GM21529 (cell line): ENCODE data around the gene CYTH1.

ENCODE experiments used
- ATAC-seq: cut with Tn5 transposase; IDR thresholded peaks from one replicate; pipeline ENCODE4 v1.9.1; 2021; ENCODE audit not compliant: unreplicated experiment

The CYTH1 gene

GRCh38 chr17:78717431-78717980 is 64.6 kb downstream of the CYTH1 start:
- no peak for ATAC-seq

- ATAC-seq, result no peak
Measured at GRCh38 chr17:78716814-78717393, 65.2 kb downstream of the CYTH1 start.

- no peak for ATAC-seq
Measured at GRCh38 chr17:78716292-78716691, 65.8 kb downstream of the CYTH1 start.

GRCh38 chr17:78715876-78716275 is 66.2 kb downstream of the CYTH1 start:
- no peak for ATAC-seq

- no peak for ATAC-seq
Measured at GRCh38 chr17:78715000-78715771, 66.9 kb downstream of the CYTH1 start.

GRCh38 chr17:78714534-78714933 is 67.5 kb downstream of the CYTH1 start:
- no peak for ATAC-seq

GRCh38 chr17:78712043-78712442 is 70.0 kb downstream of the CYTH1 start:
- no peak for ATAC-seq

- ATAC-seq, result no peak
Measured at GRCh38 chr17:78710607-78711006, 71.5 kb downstream of the CYTH1 start.

- no peak for ATAC-seq
Measured at GRCh38 chr17:78709751-78710181, 72.3 kb downstream of the CYTH1 start.

GRCh38 chr17:78709119-78709681 is 72.9 kb downstream of the CYTH1 start:
- ATAC-seq, result peak; percentile 59

GRCh38 chr17:78708510-78708973 is 73.5 kb downstream of the CYTH1 start:
- no peak for ATAC-seq

GRCh38 chr17:78707923-78708322 is 74.2 kb downstream of the CYTH1 start:
- ATAC-seq, result no peak

GRCh38 chr17:78707016-78707415 is 75.1 kb downstream of the CYTH1 start:
- no peak for ATAC-seq

GRCh38 chr17:78706271-78706915 is 75.7 kb downstream of the CYTH1 start:
- ATAC-seq, result peak; percentile 54

GRCh38 chr17:78705071-78705470 is 77.0 kb downstream of the CYTH1 start:
- no peak for ATAC-seq

GRCh38 chr17:78704594-78704993 is 77.5 kb downstream of the CYTH1 start:
- ATAC-seq, result no peak

- no peak for ATAC-seq
Measured at GRCh38 chr17:78697554-78698343, 84.3 kb downstream of the CYTH1 start.

GRCh38 chr17:78697122-78697521 is 85.0 kb downstream of the CYTH1 start:
- ATAC-seq, result no peak

- ATAC-seq, result no peak
Measured at GRCh38 chr17:78696016-78696982, 85.8 kb downstream of the CYTH1 start.
